ENCODE measurements around the gene GFOD2.

Gene GFOD2

GRCh38 chr16:67673712-67674580 lies 45.2 kb downstream of the GFOD2 start:
- DNase-seq (ENCODE audit: insufficient read length, low spot score), result no peak
- FAIRE-seq, result no peak

DNA sequence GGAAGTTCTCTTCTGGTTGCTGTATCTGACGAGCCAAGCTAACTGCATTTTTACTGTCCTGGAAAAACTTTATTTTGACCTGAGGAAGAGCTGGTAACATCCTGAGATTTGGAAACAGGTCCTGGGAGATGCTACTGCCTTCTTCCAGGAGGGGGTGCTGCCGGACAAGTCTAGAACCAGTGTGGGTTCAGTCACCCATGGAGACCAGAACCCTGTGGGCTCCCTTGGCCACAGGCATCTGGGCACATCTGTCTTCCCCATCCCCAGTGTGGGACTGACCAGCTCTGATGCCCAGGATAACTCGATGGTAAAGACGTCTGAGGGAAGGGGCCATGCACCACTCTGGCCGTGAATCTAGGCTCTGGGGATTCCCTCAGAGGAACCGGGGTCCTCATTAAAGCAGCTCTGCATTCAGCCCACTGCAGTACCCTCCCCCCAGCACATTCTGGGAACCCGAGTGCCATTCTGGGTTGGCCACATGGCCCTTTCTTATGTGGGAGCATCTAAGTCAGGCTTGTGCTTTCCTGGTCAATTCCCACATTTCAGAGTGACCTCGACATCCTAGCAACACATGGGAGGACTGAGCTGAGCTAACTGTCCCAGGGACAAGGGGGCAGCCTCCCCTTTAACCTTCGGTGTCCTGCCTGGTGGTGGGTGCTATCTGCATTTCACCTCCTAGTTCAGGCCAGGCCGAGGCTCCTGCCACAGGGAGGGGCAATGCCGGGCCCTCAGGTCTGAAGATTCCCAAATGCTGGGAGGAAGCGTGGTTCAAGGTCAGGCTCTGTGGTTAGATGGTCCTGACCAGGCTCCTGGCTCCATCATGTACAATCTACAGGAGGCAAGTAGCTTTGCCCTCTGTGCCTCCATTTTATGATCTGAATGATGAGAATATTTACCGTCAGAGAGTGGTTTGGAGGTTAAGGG lies 46.1 kb downstream of the GFOD2 start:
- DNase-seq (ENCODE audit: insufficient read length, low spot score) (no peak), FAIRE-seq (peak; percentile 83)

DNA sequence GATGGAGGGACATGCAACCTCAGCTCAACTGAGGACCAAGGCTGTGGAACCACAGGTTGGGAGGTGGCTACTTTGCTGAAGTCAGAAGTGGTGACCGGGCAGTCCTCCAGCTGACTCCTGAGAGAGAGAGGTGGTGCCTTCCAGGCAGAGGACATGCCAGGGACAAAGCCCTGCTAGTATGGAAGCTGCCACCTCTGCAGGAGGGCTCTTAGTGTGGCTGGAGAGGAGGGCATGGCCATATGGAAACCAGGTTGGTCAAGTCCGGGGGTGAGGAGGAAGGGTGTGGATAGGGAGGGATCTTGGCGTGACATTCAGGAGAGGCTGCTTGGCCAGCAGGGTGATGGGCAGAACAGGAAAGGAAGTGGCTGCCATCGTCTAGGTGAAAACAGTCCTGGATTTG lies 46.8 kb downstream of the GFOD2 start:
- FAIRE-seq, result no peak
- no peak for DNase-seq (ENCODE audit: insufficient read length, low spot score)

- FAIRE-seq (no peak), DNase-seq (ENCODE audit: insufficient read length, low spot score) (no peak)
Measured at GRCh38 chr16:67669499-67670101, 49.5 kb downstream of the GFOD2 start.

DNA sequence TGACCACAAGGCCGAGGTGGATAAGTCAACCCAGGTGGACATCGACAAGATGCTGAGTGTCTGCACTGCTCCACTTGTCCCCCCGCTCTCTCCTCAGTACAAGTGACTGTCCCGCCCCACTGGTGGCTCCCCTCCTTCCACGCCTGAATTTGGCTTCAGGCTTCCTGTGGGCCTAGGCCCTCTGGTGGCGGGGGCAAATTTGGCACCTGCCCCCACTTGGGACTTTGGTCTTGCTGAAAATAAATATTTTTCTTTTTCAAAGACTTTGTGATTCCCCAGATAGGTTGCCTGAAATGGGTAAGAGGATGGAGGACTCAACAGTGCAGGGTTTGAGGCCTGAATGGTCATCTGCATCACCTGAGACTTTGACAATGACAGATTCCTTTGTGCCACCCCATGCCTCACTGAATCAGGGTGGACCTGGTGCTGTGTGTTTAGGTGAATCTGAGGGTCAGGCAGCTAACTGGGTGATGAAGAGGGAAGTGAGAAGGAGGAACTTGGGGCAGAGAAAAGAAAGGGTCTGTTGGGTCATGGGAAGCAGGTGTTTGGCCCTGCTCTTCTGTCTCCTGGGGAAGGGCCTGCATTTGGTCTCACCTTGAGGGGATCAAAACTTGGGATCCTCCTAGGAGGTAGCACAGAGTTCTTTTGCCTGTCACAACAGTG lies 50.5 kb downstream of the GFOD2 start:
- FAIRE-seq (no peak), DNase-seq (ENCODE audit: insufficient read length, low spot score) (no peak)

DNA sequence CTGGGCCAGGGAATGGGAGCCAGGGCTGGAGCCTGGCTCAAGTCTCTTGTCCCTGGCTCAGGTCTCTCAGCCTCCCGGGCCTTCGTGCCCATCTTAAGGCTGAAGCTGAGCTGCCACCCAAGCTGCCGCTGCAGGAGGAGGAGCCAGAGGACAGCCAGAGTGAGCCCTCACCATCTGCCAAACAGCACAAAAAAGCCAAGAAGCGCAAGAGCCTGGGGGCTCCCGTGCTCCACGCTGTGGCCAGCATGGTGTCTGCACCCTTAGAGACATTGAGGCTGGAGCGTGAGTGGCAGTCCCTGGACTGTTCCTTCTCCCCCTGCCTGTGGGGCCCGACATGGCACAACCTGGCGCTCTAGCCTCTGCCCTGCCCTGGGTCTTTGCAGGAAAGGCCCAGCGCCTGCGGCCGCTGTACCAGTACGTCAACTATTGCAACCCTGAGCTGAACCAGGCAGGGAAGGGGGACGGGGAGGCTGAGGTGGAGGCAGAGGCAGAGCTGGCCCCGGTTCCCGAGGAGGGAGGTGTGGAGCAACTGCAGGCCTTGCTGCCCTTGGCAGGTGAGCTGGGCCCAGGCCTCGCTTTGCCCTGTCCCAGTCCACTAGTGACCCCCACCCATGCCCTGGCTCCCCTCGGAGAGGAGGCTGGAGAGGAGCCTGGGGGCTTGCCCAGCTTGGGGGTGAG lies 51.2 kb downstream of the GFOD2 start:
- DNase-seq (ENCODE audit: insufficient read length, low spot score) (peak; percentile 95), FAIRE-seq (peak; percentile 93)

- DNase-seq (ENCODE audit: insufficient read length, low spot score) (no peak), FAIRE-seq (no peak)
Measured at GRCh38 chr16:67667453-67667816, 51.7 kb downstream of the GFOD2 start.

GRCh38 chr16:67666559-67667452 lies 52.3 kb downstream of the GFOD2 start, which contains the start of the genes C16orf86 and ENKD1:
TSS of gene C16orf86 (plus strand) at chr16:67666814. CDS start at chr16:67666971, 157 bp downstream.
TSS of gene ENKD1 (minus strand) at chr16:67666750. CDS start at chr16:67666442, 308 bp downstream.
- DNase-seq (ENCODE audit: insufficient read length, low spot score) (peak; percentile 93), FAIRE-seq (peak; percentile 70)

DNA sequence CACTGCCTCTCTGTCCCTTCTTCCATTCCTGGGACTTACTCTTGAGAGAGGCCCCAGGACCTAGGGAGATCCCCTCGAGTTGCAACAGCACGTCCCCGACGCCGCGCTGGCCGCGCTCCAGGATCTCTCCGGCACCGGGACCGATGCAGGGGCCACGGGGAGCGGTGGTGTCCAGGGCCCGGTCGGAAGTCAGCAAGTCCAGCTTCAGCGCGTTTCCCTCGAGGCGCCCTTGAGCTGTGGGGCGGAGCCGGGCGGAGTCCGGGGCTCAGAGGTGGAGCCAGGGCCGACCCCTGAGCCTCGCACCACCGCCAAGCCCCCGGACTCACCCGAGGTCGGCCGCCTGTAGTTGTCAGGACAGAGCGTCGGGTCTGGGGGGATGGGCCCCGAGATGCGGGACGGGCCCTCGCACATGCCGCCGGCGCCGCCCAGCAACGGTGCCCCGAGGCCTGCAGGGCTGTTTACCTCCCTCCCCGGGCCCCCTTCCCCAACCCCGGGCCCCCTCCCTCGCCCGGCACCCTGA lies 53.0 kb downstream of the GFOD2 start:
- DNase-seq (ENCODE audit: insufficient read length, low spot score) (no peak), FAIRE-seq (peak; percentile 18)

DNA sequence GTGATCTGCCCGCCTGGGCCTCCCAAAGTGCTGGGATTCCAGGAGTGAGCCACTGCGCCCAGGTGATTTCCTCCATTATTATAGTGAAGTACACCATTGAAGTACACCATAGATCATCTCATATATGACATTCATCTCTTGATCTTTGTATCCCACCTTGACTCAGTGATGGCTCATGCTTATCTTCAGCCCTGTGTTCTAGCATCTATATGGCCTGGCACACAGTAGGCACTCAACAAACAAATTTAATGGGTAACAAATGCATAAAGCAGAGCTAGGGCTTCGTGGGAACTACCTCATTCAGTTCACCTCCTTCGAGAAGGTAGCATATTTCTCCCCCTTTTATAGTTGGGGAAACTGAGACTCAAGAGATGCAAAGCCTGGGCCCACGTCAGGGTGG lies 53.5 kb downstream of the GFOD2 start:
- no peak for DNase-seq (ENCODE audit: insufficient read length, low spot score)
- FAIRE-seq, result peak; percentile 23

GRCh38 chr16:67664871-67665270 lies 54.2 kb downstream of the GFOD2 start:
- FAIRE-seq (no peak), DNase-seq (ENCODE audit: insufficient read length, low spot score) (no peak)

- DNase-seq (ENCODE audit: insufficient read length, low spot score) (no peak), FAIRE-seq (no peak)
Measured at GRCh38 chr16:67664258-67664657, 54.9 kb downstream of the GFOD2 start.

- DNase-seq (ENCODE audit: insufficient read length, low spot score) (no peak), FAIRE-seq (no peak)
Measured at GRCh38 chr16:67663877-67664222, 55.3 kb downstream of the GFOD2 start.

- DNase-seq (ENCODE audit: insufficient read length, low spot score) (no peak), FAIRE-seq (no peak)
Measured at GRCh38 chr16:67663151-67663876, 55.8 kb downstream of the GFOD2 start.

DNA sequence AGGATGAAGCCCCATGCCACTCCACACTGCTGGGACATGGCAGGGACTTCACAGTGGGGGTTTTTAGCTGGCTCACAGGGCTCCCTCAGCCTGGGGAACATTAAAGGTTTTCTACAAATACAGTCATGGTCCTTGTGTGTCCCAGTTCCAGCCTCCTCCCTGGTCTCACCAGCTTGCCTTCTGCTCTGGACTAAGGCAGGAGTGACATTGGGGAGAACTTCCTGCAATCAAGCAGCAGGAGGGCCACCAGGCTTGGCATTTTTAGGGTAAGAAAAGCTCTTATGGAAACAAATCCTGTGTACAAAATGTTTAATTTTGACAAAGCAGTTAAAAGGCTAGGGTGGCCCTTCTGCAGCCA lies 56.5 kb downstream of the GFOD2 start:
- no peak for FAIRE-seq
- DNase-seq (ENCODE audit: insufficient read length, low spot score), result no peak

DNA sequence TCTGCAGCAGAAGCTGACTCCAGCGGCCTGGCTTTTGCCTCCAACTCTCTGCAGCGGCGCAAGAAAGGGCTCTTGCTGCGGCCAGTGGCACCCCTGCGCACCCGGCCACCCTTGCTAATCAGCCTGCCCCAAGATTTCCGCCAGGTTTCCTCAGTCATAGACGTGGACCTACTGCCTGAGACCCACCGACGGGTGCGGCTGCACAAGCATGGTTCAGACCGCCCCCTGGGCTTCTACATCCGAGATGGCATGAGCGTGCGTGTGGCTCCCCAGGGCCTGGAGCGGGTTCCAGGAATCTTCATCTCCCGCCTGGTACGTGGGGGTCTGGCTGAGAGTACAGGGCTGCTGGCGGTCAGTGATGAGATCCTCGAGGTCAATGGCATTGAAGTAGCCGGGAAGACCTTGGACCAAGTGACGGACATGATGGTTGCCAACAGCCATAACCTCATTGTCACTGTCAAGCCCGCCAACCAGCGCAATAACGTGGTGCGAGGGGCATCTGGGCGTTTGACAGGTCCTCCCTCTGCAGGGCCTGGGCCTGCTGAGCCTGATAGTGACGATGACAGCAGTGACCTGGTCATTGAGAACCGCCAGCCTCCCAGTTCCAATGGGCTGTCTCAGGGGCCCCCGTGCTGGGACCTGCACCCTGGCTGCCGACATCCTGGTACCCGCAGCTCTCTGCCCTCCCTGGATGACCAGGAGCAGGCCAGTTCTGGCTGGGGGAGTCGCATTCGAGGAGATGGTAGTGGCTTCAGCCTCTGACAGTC lies 57.0 kb downstream of the GFOD2 start:
- no peak for FAIRE-seq
- no peak for DNase-seq (ENCODE audit: insufficient read length, low spot score)

DNA sequence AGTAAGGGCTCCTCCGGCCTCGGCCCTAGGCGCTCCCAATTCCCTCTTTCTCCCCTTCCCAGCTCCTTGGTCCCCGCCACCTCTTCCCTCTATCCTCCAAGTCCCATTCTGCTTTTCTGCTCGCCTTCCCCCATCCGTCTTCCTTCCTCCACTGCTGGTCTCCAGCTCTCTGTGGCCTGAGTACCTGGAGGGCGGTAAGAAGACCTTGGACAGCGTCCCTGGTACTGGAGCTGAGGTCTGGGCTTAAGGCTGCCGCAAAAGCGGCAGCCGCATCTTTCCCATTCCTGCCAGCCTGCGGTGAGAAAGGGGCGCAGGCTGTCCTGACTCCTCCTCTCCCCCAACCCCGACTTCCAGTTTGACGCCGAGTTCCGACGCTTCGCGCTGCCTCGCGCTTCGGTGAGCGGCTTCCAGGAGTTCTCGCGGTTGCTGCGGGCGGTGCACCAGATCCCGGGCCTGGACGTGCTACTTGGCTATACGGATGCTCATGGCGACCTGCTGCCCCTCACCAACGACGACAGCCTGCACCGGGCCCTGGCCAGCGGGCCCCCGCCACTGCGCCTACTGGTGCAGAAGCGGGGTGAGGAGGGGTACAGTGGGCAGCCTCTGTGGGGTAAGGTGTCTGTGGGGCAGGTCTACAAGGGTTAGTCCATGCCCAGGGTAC lies 57.9 kb downstream of the GFOD2 start:
- no peak for FAIRE-seq
- no peak for DNase-seq (ENCODE audit: insufficient read length, low spot score)
